HG03521 (cell line): ENCODE results near the gene KLF2.
A peak's percentile ranks its signal among the peaks of the same experiment; 100 is the strongest.

Source experiments
- ATAC-seq: cut with Tn5 transposase; IDR thresholded peaks from one replicate; pipeline ENCODE4 v1.9.1; 2021; ENCODE audit warnings: mild to moderate bottlenecking, moderate library complexity; ENCODE audit not compliant: unreplicated experiment

KLF2 gene

GRCh38 chr19:16306728-16307402, 17.8 kb upstream of the KLF2 start:
- ATAC-seq = no peak

- no peak for ATAC-seq
Observed at GRCh38 chr19:16308081-16308480, 16.5 kb upstream of the KLF2 start.

GRCh38 chr19:16309643-16310042, 15.0 kb upstream of the KLF2 start:
- no peak for ATAC-seq

GRCh38 chr19:16315825-16316505, 8.7 kb upstream of the KLF2 start:
- no peak for ATAC-seq

GRCh38 chr19:16316506-16316882, 8.1 kb upstream of the KLF2 start:
- ATAC-seq = no peak

GRCh38 chr19:16319481-16319880, 5.1 kb upstream of the KLF2 start:
- no peak for ATAC-seq

- ATAC-seq = no peak
Observed at GRCh38 chr19:16320987-16321386, 3.6 kb upstream of the KLF2 start.

GRCh38 chr19:16325161-16325527, 518 bp downstream of the KLF2 start:
- ATAC-seq = peak; percentile 11

GRCh38 chr19:16325641-16326400, 1.2 kb downstream of the KLF2 start:
- no peak for ATAC-seq

GRCh38 chr19:16326401-16327168, 2.0 kb downstream of the KLF2 start:
- ATAC-seq = no peak

GRCh38 chr19:16327169-16327475, 2.5 kb downstream of the KLF2 start:
- no peak for ATAC-seq

GRCh38 chr19:16327501-16327900, 2.9 kb downstream of the KLF2 start:
- no peak for ATAC-seq

- no peak for ATAC-seq
Observed at GRCh38 chr19:16327911-16328823, 3.5 kb downstream of the KLF2 start.

GRCh38 chr19:16328824-16329482, 4.3 kb downstream of the KLF2 start:
- ATAC-seq = no peak

- peak; percentile 47 for ATAC-seq
Observed at GRCh38 chr19:16330368-16330801, 5.8 kb downstream of the KLF2 start.

GRCh38 chr19:16330806-16331690, 6.4 kb downstream of the KLF2 start:
- no peak for ATAC-seq

GRCh38 chr19:16333001-16333586, 8.5 kb downstream of the KLF2 start:
- no peak for ATAC-seq

GRCh38 chr19:16334411-16334810, 9.8 kb downstream of the KLF2 start:
- no peak for ATAC-seq
